Measurements from ENCODE around the gene JAG2. TPM values are rescaled to one million over a fixed set of nuclear protein-coding genes. Genes with fewer than 3 reads are reported as not detected.

Gene JAG2
- total RNA-seq (2021) (10.6 to 12.2 TPM (median 11.8 TPM) in 3 replicates), Bru-seq, nascent RNA (percentile 30 among the genes with signal in this experiment)
- long read RNA-seq, experiment 1, full-length matches to known transcripts: 11 of 33 reads
- long read RNA-seq, experiment 1, partial matches to known transcripts: 10 of 33 reads
- long read RNA-seq, experiment 1, other reads (novel, unspliced or antisense): 12 of 33 reads
- long read RNA-seq, experiment 2, partial matches to known transcripts: 4 of 7 reads
- long read RNA-seq, experiment 2, other reads (novel, unspliced or antisense): 3 of 7 reads
- long read RNA-seq, experiment 3: 0 reads

- H3K4me3 Mint-ChIP-seq: peak within 1 kb of the TSS; percentile 63
- peaks cover 15% of the 10 kb centered on the region for H3K27me3 Mint-ChIP-seq (ENCODE audit: low read depth)
- H3K4me1 Mint-ChIP-seq: no peaks in the 10 kb centered on the region
- DNase-seq (ENCODE audit: low spot score) (peak; percentile 70), ATAC-seq (peak; percentile 43)
- TF ChIP-seq FOXP1 (CRISPR knock-in tag; IDR thresholded peaks at IDR 0.05; ENCODE audit: borderline replicate concordance) (no peak), NFYB (CRISPR knock-in tag; conservative IDR thresholded peaks at IDR 0.05; ENCODE audit: low read depth) (peak; percentile 28; the same call in 1 of the 2 replicates)
- no peak within 1 kb of the TSS for H3K27ac Mint-ChIP-seq
- CTCF ChIA-PET: interaction anchor here (0.5 to 7.4 kb wide), 26 partner anchors 13 to 1036 kb away, joined by 3 to 107 read pairs (median 4); partner anchors contain the start of genes BTBD6, NUDT14 and PACS2
- POLR2A ChIA-PET: interaction anchor here (0.9 kb wide), 1 partner anchor 40 kb away, joined by 6 read pairs; no protein-coding TSS in a partner anchor
- no peaks in the 10 kb centered on the region for H3K36me3 Mint-ChIP-seq
- H3K9me3 Mint-ChIP-seq: no peaks in the 10 kb centered on the region
Observed at GRCh38 chr14:105168496-105168978, at the start of gene JAG2. JAG2 (minus strand) TSS chr14:105168776; CDS start chr14:105168420, 356 bp downstream.

DNA sequence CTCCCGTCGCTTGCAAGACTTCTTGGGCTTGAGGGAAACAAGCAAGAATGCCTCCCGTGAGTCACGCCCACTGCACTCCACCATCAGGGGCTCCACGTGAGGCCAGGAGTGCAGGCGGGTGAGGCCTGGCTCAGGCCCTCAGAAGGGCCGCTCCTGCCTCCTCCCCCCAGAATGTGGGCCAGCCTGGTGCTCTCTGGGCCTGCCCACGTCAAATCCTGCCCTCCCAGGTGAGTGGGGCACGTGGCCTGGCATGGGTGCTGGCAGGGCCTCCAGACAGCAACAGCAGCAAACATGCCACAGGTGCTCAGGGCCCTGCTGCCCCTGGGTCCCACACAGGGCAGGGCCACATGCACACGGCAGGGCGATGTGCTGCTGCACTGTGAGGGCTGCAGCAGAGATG is 49.2 kb upstream of the JAG2 start:
- no peaks in the 10 kb centered on the region for H3K27me3 Mint-ChIP-seq (ENCODE audit: low read depth)
- POLR2A ChIA-PET: no interaction called here
- peaks cover 9% of the 10 kb centered on the region for H3K9me3 Mint-ChIP-seq
- TF ChIP-seq NFYB (CRISPR knock-in tag; conservative IDR thresholded peaks at IDR 0.05; ENCODE audit: low read depth) (no peak), FOXJ3 (CRISPR knock-in tag; IDR thresholded peaks at IDR 0.05; ENCODE audit: borderline replicate concordance) (no peak), NFATC4 (CRISPR knock-in tag; IDR thresholded peaks at IDR 0.05) (no peak), USF2 (CRISPR knock-in tag; IDR thresholded peaks at IDR 0.05) (no peak), KAT7 (CRISPR knock-in tag; IDR thresholded peaks at IDR 0.05; ENCODE audit: borderline replicate concordance) (no peak), NFE2L1 (CRISPR knock-in tag; IDR thresholded peaks at IDR 0.05) (no peak), JAZF1 (CRISPR knock-in tag; IDR thresholded peaks at IDR 0.05) (no peak), OVOL2 (CRISPR knock-in tag; IDR thresholded peaks at IDR 0.05; ENCODE audit: borderline replicate concordance) (no peak)
- TF ChIP-seq, protein P1, sequence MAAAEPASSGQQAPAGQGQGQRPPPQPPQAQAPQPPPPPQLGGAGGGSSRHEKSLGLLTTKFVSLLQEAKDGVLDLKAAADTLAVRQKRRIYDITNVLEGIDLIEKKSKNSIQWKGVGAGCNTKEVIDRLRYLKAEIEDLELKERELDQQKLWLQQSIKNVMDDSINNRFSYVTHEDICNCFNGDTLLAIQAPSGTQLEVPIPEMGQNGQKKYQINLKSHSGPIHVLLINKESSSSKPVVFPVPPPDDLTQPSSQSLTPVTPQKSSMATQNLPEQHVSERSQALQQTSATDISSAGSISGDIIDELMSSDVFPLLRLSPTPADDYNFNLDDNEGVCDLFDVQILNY (CRISPR knock-in tag; IDR thresholded peaks at IDR 0.05): no peak
- TF ChIP-seq, protein P2, sequence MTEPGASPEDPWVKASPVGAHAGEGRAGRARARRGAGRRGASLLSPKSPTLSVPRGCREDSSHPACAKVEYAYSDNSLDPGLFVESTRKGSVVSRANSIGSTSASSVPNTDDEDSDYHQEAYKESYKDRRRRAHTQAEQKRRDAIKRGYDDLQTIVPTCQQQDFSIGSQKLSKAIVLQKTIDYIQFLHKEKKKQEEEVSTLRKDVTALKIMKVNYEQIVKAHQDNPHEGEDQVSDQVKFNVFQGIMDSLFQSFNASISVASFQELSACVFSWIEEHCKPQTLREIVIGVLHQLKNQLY (CRISPR knock-in tag; IDR thresholded peaks at IDR 0.05): no peak
- TF ChIP-seq, protein P3, sequence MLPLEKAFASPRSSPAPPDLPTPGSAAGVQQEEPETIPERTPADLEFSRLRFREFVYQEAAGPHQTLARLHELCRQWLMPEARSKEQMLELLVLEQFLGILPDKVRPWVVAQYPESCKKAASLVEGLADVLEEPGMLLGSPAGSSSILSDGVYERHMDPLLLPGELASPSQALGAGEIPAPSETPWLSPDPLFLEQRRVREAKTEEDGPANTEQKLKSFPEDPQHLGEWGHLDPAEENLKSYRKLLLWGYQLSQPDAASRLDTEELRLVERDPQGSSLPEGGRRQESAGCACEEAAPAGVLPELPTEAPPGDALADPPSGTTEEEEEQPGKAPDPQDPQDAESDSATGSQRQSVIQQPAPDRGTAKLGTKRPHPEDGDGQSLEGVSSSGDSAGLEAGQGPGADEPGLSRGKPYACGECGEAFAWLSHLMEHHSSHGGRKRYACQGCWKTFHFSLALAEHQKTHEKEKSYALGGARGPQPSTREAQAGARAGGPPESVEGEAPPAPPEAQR (CRISPR knock-in tag; IDR thresholded peaks at IDR 0.05): no peak
- TF ChIP-seq, protein P4, sequence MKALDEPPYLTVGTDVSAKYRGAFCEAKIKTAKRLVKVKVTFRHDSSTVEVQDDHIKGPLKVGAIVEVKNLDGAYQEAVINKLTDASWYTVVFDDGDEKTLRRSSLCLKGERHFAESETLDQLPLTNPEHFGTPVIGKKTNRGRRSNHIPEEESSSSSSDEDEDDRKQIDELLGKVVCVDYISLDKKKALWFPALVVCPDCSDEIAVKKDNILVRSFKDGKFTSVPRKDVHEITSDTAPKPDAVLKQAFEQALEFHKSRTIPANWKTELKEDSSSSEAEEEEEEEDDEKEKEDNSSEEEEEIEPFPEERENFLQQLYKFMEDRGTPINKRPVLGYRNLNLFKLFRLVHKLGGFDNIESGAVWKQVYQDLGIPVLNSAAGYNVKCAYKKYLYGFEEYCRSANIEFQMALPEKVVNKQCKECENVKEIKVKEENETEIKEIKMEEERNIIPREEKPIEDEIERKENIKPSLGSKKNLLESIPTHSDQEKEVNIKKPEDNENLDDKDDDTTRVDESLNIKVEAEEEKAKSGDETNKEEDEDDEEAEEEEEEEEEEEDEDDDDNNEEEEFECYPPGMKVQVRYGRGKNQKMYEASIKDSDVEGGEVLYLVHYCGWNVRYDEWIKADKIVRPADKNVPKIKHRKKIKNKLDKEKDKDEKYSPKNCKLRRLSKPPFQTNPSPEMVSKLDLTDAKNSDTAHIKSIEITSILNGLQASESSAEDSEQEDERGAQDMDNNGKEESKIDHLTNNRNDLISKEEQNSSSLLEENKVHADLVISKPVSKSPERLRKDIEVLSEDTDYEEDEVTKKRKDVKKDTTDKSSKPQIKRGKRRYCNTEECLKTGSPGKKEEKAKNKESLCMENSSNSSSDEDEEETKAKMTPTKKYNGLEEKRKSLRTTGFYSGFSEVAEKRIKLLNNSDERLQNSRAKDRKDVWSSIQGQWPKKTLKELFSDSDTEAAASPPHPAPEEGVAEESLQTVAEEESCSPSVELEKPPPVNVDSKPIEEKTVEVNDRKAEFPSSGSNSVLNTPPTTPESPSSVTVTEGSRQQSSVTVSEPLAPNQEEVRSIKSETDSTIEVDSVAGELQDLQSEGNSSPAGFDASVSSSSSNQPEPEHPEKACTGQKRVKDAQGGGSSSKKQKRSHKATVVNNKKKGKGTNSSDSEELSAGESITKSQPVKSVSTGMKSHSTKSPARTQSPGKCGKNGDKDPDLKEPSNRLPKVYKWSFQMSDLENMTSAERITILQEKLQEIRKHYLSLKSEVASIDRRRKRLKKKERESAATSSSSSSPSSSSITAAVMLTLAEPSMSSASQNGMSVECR (CRISPR knock-in tag; IDR thresholded peaks at IDR 0.05; ENCODE audit: borderline replicate concordance): no peak
- ATAC-seq (no peak), DNase-seq (ENCODE audit: low spot score) (no peak)
- H3K4me3 Mint-ChIP-seq: no peak overlapping the region
- no peaks in the 10 kb centered on the region for H3K4me1 Mint-ChIP-seq
- peaks cover 10% of the 10 kb centered on the region; the same call in 1 of the 2 replicates for H3K36me3 Mint-ChIP-seq
- no peak overlapping the region for H3K27ac Mint-ChIP-seq
- CTCF ChIA-PET: interaction anchor here (0.5 kb wide), 1 partner anchor 46 kb away, joined by 3 read pairs; no protein-coding TSS in a partner anchor

All from WTC11 (cell line).